Ectodermal cell (in vitro differentiated cells): Measurements from ENCODE around the gene CCDC152.
"Not testable (repeated sequence)": the region's sequence is repeated elsewhere in the genome, so short reads cannot be mapped to it uniquely, and the experiment has no call there.

ENCODE experiments used
- H3K27ac ChIP-seq: 2 replicates; pipeline ENCODE4 v1.7.0; 2013; ENCODE audit warnings: mild to moderate bottlenecking, low read depth, low read length; ENCODE audit not compliant: insufficient read depth, poor library complexity, severe bottlenecking
- H3K27me3 ChIP-seq: 2 replicates; pipeline ENCODE4 v1.7.0; 2013; ENCODE audit warnings: mild to moderate bottlenecking, low read length; ENCODE audit not compliant: insufficient read depth, control insufficient read depth, poor library complexity, severe bottlenecking
- H3K36me3 ChIP-seq: one replicate; pipeline ENCODE4 v1.7.0; 2013; ENCODE audit warnings: low read length; ENCODE audit not compliant: control insufficient read depth, insufficient read depth
- H3K4me1 ChIP-seq: one replicate; pipeline ENCODE4 v1.7.0; 2013; ENCODE audit warnings: low read length; ENCODE audit not compliant: control insufficient read depth, insufficient read depth
- H3K4me3 ChIP-seq: 2 replicates; pipeline ENCODE4 v1.7.0; 2013; ENCODE audit warnings: low read depth, low read length, control low read depth; ENCODE audit not compliant: insufficient read depth
- H3K9me3 ChIP-seq: 2 replicates; pipeline ENCODE4 v1.7.0; 2013; ENCODE audit warnings: mild to moderate bottlenecking, low read length, moderate library complexity; ENCODE audit not compliant: control insufficient read depth
- WGBS, 2 experiments: methylation state at CpG; one replicate each; pipeline ENCODE4 v1.1.7; 2013; ENCODE audit warnings: missing lambda C conversion rate in 2 of 2; 5-methylcytosine and 5-hydroxymethylcytosine counted together

Gene CCDC152

GRCh38 chr5:42811591-42812446, 55.2 kb downstream of the CCDC152 start, which contains the start of gene SELENOP:
SELENOP (minus strand) TSS chr5:42811892; CDS start chr5:42808353, 3,539 bp downstream.
- no peak within 1 kb of the TSS for H3K27ac ChIP-seq
- no peaks in the 10 kb centered on the region for H3K27me3 ChIP-seq
- no peak within 1 kb of the TSS for H3K4me3 ChIP-seq
- H3K4me1 ChIP-seq: peaks cover 17% of the 10 kb centered on the region
- no peaks in the 10 kb centered on the region for H3K36me3 ChIP-seq
- H3K9me3 ChIP-seq: no peaks in the 10 kb centered on the region
- 16 to 23% methylated on average over 6 to 8 of the region's 8 CpGs for WGBS, 2 experiments

GRCh38 chr5:42812620-42813019, 56.0 kb downstream of the CCDC152 start:
- Histone ChIP-seq H3K36me3 (no peaks in the 10 kb centered on the region), H3K9me3 (no peaks in the 10 kb centered on the region), H3K27me3 (no peaks in the 10 kb centered on the region), H3K27ac (no peak overlapping the region), H3K4me3 (no peak overlapping the region), H3K4me1 (peaks cover 17% of the 10 kb centered on the region)
- WGBS, 2 experiments: 79 to 100% methylated on average over 1 to 2 of the region's 2 CpGs

- Histone ChIP-seq H3K27ac (peak overlapping the region; percentile 81), H3K36me3 (no peaks in the 10 kb centered on the region), H3K4me1 (peaks cover 17% of the 10 kb centered on the region), H3K4me3 (no peak overlapping the region), H3K27me3 (no peaks in the 10 kb centered on the region), H3K9me3 (no peaks in the 10 kb centered on the region)
- WGBS, 2 experiments: 8 to 9% methylated on average over 19 of the region's 19 CpGs
Observed at GRCh38 chr5:42813533-42813932, 56.9 kb downstream of the CCDC152 start.

- H3K36me3 ChIP-seq, H3K4me3 ChIP-seq: not testable (repeated sequence)
- 89 to 90% methylated on average over 2 of the region's 2 CpGs for WGBS, 2 experiments
Observed at GRCh38 chr5:42816546-42816945, 59.9 kb downstream of the CCDC152 start.

DNA sequence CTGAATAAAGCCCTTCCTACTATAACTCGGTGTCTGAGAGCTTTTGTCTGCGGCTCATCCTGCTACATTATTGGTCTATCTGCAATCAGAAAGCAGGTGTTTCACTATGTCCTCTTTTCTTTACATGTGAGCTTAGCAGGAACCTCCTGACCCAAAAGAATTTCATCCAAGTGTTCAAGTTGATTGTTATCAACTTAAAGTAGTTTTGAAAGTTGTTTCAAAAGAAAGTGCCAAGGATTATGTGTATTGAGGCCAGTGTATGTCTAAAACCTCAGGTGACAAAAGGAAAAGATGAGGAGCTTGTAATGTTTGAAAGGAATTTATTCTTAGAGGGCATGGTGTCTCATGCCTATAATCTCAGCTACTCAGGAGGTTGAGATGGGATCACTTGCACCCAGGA, 63.1 kb downstream of the CCDC152 start:
- Histone ChIP-seq H3K27ac (no peak overlapping the region), H3K27me3 (no peaks in the 10 kb centered on the region)
- WGBS, 2 experiments: 64 to 76% methylated on average over 2 of the region's 2 CpGs

More at GRCh38 chr5:42816546-42816945, 59.9 kb downstream of the CCDC152 start:
- H3K4me1 ChIP-seq: peaks cover 17% of the 10 kb centered on the region
- not testable (repeated sequence) for H3K9me3 ChIP-seq, H3K27me3 ChIP-seq, H3K27ac ChIP-seq

GRCh38 chr5:42822548-42822947, 65.9 kb downstream of the CCDC152 start:
- Histone ChIP-seq H3K9me3 (no peaks in the 10 kb centered on the region), H3K4me1 (no peaks in the 10 kb centered on the region), H3K36me3 (no peaks in the 10 kb centered on the region), H3K4me3 (no peak overlapping the region), H3K27ac (no peak overlapping the region), H3K27me3 (no peaks in the 10 kb centered on the region)
- 86 to 100% methylated on average over 2 of the region's 2 CpGs for WGBS, 2 experiments

More for the DNA sequence above, 63.1 kb downstream of the CCDC152 start:
- no peaks in the 10 kb centered on the region for H3K9me3 ChIP-seq
- H3K36me3 ChIP-seq: no peaks in the 10 kb centered on the region
- H3K4me3 ChIP-seq: no peak overlapping the region
- H3K4me1 ChIP-seq: no peaks in the 10 kb centered on the region

DNA sequence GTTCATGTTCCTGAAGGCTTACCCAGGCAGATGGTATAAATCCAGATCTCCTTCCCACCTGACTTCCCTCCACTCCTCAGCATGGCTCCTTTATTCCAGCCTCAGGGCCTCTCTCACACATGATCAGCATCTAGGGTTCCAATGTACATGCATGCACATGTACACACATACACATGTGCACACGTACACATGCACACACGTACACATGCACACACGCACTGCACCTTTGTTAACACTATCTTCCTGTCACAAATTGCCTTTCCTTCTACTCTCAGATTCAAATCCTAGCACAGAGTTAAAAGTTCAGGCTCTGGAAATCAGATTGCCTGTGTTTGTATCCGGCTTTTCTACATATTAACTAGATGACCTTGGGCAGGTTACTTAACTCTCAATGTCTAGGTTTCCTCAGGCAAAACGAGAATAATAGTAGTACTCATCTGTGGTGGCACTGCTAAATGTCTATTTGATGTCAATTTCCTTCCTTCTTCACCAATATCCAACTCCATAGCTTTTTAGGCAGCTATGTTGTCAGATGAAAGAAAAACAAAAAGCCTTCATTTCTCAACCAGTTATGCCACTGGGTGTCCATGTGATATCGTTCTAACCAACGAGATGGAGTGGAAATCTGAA, 67.8 kb downstream of the CCDC152 start:
- Histone ChIP-seq H3K4me3 (no peak overlapping the region), H3K36me3 (no peaks in the 10 kb centered on the region), H3K9me3 (no peaks in the 10 kb centered on the region), H3K27me3 (no peaks in the 10 kb centered on the region), H3K27ac (no peak overlapping the region), H3K4me1 (no peaks in the 10 kb centered on the region)
- 92 to 95% methylated on average over 7 of the region's 7 CpGs for WGBS, 2 experiments

DNA sequence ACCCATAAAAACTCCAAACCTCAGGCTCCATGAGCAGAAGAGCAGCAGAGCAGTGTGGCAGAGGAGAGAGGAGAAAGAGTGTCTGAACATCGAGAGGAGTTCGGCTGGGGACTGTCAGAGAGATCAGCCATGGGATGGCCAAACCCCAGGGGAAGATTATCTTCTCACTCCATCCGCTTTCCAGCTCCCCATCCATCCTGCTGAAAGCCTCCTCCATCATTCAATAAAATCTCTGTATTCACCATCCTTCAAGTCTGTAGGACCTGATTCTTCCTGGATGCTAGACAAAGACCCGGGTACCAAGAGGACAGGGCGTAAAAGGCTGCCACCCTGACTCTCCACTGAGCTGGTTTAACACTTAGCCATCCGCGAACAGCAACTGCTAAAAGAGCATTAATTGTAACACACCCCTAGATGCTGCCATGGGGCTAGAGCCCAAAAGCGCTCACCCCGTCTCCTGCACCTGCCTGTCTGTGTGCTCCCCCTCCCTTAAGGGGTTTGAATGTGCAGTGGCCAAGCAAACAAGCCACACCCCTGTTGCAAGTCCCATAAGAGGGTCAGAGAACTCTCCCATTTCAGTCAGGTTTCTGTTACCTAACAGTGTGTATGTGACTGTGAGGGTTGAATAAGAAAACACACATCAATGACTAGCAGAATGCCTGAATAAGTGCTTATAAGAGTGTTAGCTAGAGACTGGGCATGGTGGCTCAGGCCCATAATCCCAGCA, 69.0 kb downstream of the CCDC152 start:
- Histone ChIP-seq H3K36me3 (no peaks in the 10 kb centered on the region), H3K4me3 (no peak overlapping the region), H3K27me3 (no peaks in the 10 kb centered on the region), H3K4me1 (no peaks in the 10 kb centered on the region), H3K27ac (no peak overlapping the region), H3K9me3 (no peaks in the 10 kb centered on the region)
- 89 to 91% methylated on average over 9 of the region's 9 CpGs for WGBS, 2 experiments

GRCh38 chr5:42826757-42827515, 70.3 kb downstream of the CCDC152 start:
- no peaks in the 10 kb centered on the region for H3K9me3 ChIP-seq
- 88 to 91% methylated on average over 2 of the region's 2 CpGs for WGBS, 2 experiments
- H3K4me3 ChIP-seq: no peak overlapping the region
- no peaks in the 10 kb centered on the region for H3K4me1 ChIP-seq
- no peaks in the 10 kb centered on the region for H3K36me3 ChIP-seq
- no peaks in the 10 kb centered on the region for H3K27me3 ChIP-seq
- H3K27ac ChIP-seq: no peak overlapping the region
